Measurements from ENCODE around the gene TSPAN31.
A peak's percentile ranks its signal among the peaks of the same experiment; 100 is the strongest.

Gene TSPAN31

GRCh38 chr12:57750561-57751431 lies 6.0 kb downstream of the TSPAN31 start:
- H3K4me3 ChIP-seq (ENCODE audit: low read depth, low read length), result peak overlapping the region; percentile 90
- DNase-seq (ENCODE audit: low read depth), result no peak
- TF ChIP-seq CTCF (IDR thresholded peaks at IDR 0.05; ENCODE audit: low read depth, low read length, missing control alignments), result no peak

DNA sequence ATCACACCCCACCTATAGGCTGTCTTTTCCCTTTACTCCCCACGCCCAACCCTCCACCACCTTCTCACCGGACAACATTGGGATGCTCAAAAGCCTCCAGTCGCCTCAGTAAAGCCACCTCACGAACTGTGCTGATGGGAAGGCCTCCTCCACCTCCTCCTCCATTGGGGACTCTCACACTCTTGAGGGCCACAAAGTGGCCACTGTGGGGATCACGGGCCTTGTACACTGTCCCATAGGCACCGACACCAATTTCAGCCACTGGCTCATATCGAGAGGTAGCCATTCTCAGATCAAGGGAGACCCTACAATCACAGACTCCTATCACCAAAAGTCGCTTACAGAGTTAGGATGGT lies 6.6 kb downstream of the TSPAN31 start:
- peak overlapping the region; percentile 90 for H3K4me3 ChIP-seq (ENCODE audit: low read depth, low read length)
- no peak for TF ChIP-seq CTCF (IDR thresholded peaks at IDR 0.05; ENCODE audit: low read depth, low read length, missing control alignments)
- no peak for DNase-seq (ENCODE audit: low read depth)

DNA sequence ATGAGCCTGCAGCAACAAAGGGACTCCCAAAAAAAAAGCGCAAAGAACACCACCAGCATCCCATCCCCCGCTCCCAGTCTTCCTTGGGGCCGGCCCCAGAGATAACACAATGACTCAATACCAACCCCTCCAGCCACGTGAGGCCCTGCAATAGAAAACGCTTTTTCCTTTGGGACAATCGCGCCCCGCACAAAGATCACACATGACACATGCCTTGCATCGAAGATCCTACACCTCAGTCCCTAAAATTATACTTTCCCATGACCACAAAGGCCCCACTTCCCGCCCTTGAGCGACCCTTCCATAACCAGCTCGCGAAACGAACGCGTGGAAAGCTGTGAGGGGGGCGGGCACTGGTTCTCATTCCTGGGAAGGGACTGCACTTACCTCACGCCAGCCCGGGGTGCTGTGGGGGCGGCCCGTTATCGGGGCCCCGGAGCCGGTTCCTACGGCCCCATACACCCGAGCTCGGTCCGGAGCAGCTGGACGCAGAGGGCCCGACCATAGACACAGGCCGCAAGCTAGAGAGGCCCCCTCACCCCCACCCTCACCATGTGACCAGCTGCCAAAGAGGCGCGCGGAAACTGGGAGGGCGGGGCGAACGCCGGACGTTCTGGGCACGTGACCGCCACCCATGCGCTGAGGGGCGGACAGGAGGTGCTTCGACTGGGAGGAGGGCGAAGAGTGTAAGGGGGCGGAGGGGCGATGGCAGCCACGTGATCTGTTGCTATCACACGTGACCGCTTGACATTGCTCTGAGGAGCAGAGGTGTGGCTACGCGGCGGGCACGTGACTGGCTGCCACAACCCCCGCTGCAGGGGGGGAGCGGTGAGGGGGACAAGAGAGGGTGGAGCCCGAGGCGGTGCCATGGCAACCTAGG lies 7.2 kb downstream of the TSPAN31 start, which contains the start of gene CDK4:
CDK4 (minus strand) TSS at position 523 of the 880 bp plus-strand sequence. CDS start 593 bp downstream, outside the sequence.
- DNase-seq (ENCODE audit: low read depth), result peak; percentile 99
- TF ChIP-seq CTCF (IDR thresholded peaks at IDR 0.05; ENCODE audit: low read depth, low read length, missing control alignments), result no peak
- peak within 1 kb of the TSS; percentile 90 for H3K4me3 ChIP-seq (ENCODE audit: low read depth, low read length)

GRCh38 chr12:57752668-57753000 lies 7.8 kb downstream of the TSPAN31 start:
- no peak for DNase-seq (ENCODE audit: low read depth)
- H3K4me3 ChIP-seq (ENCODE audit: low read depth, low read length), result peak overlapping the region; percentile 17
- TF ChIP-seq CTCF (IDR thresholded peaks at IDR 0.05; ENCODE audit: low read depth, low read length, missing control alignments), result no peak

DNA sequence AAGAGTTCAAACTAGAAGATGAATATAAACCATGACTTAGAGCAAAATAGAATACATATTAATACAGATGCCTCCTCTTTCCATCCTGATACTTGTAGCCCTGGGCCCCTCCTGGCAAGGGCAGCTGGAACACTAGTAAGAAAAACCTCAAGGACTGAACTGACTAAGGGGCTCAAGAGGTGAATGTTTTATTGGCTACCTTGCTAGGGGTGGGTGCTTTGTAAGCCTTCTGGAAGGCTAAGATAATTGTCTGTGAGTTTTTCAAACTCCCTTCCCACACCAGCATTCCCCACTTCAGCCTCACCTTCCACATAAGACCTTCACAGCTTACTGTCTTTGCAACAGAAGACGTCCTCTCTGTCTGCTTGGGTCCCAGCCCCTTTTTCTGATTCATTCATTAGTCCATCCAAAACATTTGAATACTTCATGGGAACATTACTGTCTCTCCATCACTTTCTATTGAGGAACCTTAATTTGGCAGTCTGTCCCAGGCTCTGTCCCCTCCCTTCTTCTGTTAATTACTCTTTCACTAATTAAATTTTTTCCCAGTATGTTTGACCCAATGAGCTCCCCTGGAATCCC lies 9.0 kb downstream of the TSPAN31 start:
- no peak for DNase-seq (ENCODE audit: low read depth)
- TF ChIP-seq CTCF (IDR thresholded peaks at IDR 0.05; ENCODE audit: low read depth, low read length, missing control alignments), result no peak
- no peak overlapping the region for H3K4me3 ChIP-seq (ENCODE audit: low read depth, low read length)

DNA sequence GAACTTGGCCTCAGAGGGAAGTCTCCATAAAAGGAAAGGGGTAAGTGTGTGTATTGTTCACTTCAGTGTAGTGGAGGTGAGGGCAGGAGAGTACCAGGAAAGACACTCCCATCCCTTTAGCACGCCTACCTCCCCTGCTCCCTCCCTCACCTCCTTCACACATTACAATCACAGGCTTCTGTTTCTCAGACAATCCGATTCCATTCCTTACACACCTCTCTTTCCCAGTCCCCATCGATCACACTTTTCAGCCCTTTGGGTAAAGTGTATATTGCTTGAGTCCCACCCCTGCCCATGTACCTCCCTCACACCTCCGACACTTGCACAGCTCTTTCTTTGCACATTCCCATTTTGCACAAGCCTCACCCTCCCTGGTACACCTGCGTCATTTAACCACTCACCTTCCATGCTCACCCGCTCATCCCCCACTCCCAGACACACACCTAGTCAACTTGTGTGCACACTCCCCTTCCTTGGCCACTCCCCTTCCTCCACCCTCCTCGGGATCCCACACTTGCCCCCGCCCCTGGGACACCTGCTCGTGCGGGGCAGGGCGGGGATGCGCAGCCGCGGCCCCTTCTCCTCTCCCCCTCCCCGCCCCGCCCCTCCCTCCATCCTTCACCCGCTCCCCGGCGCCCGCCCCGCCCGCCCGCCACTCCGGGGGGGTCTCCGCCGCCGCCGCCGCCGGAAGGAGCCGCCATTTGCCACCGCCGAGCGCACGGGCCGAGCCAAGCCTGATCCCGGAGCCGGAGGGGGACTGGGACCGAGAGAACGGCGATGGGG lies 9.8 kb downstream of the TSPAN31 start, which contains the start of gene MARCHF9:
MARCHF9 (plus strand) TSS at position 693 of the 783 bp plus-strand sequence. CDS start 426 bp downstream, outside the sequence.
- DNase-seq (ENCODE audit: low read depth), result peak; percentile 60
- peak within 1 kb of the TSS; percentile 53 for H3K4me3 ChIP-seq (ENCODE audit: low read depth, low read length)
- TF ChIP-seq CTCF (IDR thresholded peaks at IDR 0.05; ENCODE audit: low read depth, low read length, missing control alignments), result no peak

All from GM12864 (cell line).